Diencephalon (tissue), 1 donor: ENCODE results near the gene CYCS. TPM values are rescaled to one million over a fixed set of nuclear protein-coding genes. Genes with fewer than 3 reads are reported as not detected.

ENCODE experiments used
- total RNA-seq: library from RNA; depleted of rRNA; stranded (reverse); fragments of >200 nt; gene quantifications from one replicate; pipeline ENCODE4 v1.2.3, GENCODE V29; 2014

The CYCS gene
- total RNA-seq: 140 TPM

GRCh38 chr7:25125137-25125946 is at the start of gene CYCS:
Gene CYCS, minus strand, starts transcription at chr7:25125260. Its CDS starts 1,141 bp downstream, at chr7:25124119.

Other genes with a start within 250 kb of the CYCS start
- 4.8 TPM for gene OSBPL3, start 145.1 kb downstream of the CYCS start, total RNA-seq
- gene NPVF, start 103.2 kb upstream of the CYCS start, total RNA-seq: 0.23 TPM